ENCODE data around the gene LEMD3.

- TF ChIP-seq CTCF (conservative IDR thresholded peaks at IDR 0.05; ENCODE audit: low read length) (no peak), EZH2phosphoT487 (IDR thresholded peaks at IDR 0.05; ENCODE audit: borderline replicate concordance) (no peak)
Observed at GRCh38 chr12:65266408-65266807, 97.0 kb downstream of the LEMD3 start.
